K562 (cell line): ENCODE measurements around the gene MYCBPAP. TPM values are rescaled to one million over a fixed set of nuclear protein-coding genes. Genes with fewer than 3 reads are reported as not detected.

Experiments used
- ATAC-seq: fragments of 200-7000 bp; cut with Tn5 transposase; 3 replicates; pipeline ENCODE4 v1.9.1; 2020; ENCODE audit warnings: moderate library complexity
- BruUV-seq: library from RNA; stranded (reverse); fragments of 400-500 nt; replicated peaks from 2 replicates; lab custom pipeline; 2021; lab: Mats Ljungman, UMichigan
- CTCF ChIA-PET: fragments of 300-600 bp; formaldehyde crosslinking; extraction: SDS; loops from one replicate; lab custom pipeline; 2021; ENCODE audit warnings: low intra/inter-chr PET ratio; lab: Yijun Ruan, JAX
- POLR2A ChIA-PET: fragments of 300-600, 350-650 bp; sonication (Branson Sonifier 250); formaldehyde crosslinking; extraction: SDS; loops from one replicate; lab custom pipeline; 2021; ENCODE audit warnings: antibody characterized with exemption, inconsistent platforms; lab: Yijun Ruan, JAX
- DNase-seq, 4 experiments: peaks; one replicate each; pipeline versions ENCODE4 v3.0.0 to v3.0.0-alpha.2; 2011 to 2018; ENCODE audit warnings: low spot score in 3 of 4, mixed read lengths in 3 of 4; ENCODE audit errors: extremely low read depth in 1 of 4
- FAIRE-seq: peaks from 2 replicates; lab custom pipeline; 2011; peaks lifted over from hg19 to GRCh38; lab: Jason Lieb, UNC
- H2AFZ ChIP-seq: 2 replicates; pipeline ENCODE4 v1.6.0; 2011; ENCODE audit warnings: low read depth, low read length, control low read depth, inconsistent platforms
- H3K27ac ChIP-seq: fragments of 200-600 bp; 3 replicates; pipeline ENCODE4 v1.8.0; 2011; ENCODE audit warnings: low read depth, mild to moderate bottlenecking, control low read depth, inconsistent platforms, low read length, moderate library complexity, mixed read lengths; ENCODE audit errors: extremely low read depth
- H3K27me3 ChIP-seq, 2 experiments: fragments of 300-600 bp in 1 of 2; 2 replicates in 1 of 2; 3 replicates in 1 of 2; pipeline versions ENCODE4 v1.6.0 to v1.8.0; 2011; ENCODE audit warnings: inconsistent platforms in 2 of 2, low read length in 2 of 2, mild to moderate bottlenecking in 1 of 2, mixed read lengths in 1 of 2, moderate library complexity in 1 of 2; ENCODE audit not compliant: control insufficient read depth in 2 of 2, insufficient read depth in 2 of 2
- H3K36me3 ChIP-seq: fragments of 300-600 bp; 3 replicates; pipeline ENCODE4 v1.8.0; 2011; ENCODE audit warnings: mild to moderate bottlenecking, low read length, inconsistent platforms; ENCODE audit not compliant: control insufficient read depth, insufficient read depth
- H3K4me1 ChIP-seq, 2 experiments: fragments of 200-600 bp in 1 of 2; replicated peaks in 1 of 2; 2 replicates in 1 of 2; 3 replicates in 1 of 2; pipeline versions ENCODE4 v1.5.1 to v1.8.0; 2011; ENCODE audit warnings: inconsistent platforms in 2 of 2, low read length in 2 of 2, mild to moderate bottlenecking in 1 of 2, mixed read lengths in 1 of 2, moderate library complexity in 1 of 2; ENCODE audit not compliant: control insufficient read depth in 2 of 2, insufficient read depth in 2 of 2
- H3K4me2 ChIP-seq: 2 replicates; pipeline ENCODE4 v1.6.1; 2011; ENCODE audit warnings: low read length, control low read depth, inconsistent platforms, mixed read lengths; ENCODE audit not compliant: insufficient read depth
- H3K4me3 ChIP-seq: fragments of 200-600 bp; sonication (generic), shearing (Covaris generic); 2 replicates; pipeline ENCODE4 v1.5.1; 2016; ENCODE audit warnings: control low read depth, inconsistent platforms
- H3K79me2 ChIP-seq: fragments of 200-600 bp; 3 replicates; pipeline ENCODE4 v1.8.0; 2011; ENCODE audit warnings: low read length, inconsistent platforms; ENCODE audit not compliant: control insufficient read depth, insufficient read depth
- H3K9ac ChIP-seq, 2 experiments: 2 replicates each; pipeline versions ENCODE4 v1.6.0 to v1.6.1; 2011; ENCODE audit warnings: low read depth in 2 of 2, low read length in 2 of 2, control low read depth in 1 of 2, inconsistent platforms in 1 of 2, mild to moderate bottlenecking in 1 of 2, mixed read lengths in 1 of 2; ENCODE audit not compliant: insufficient read depth in 1 of 2
- H3K9me1 ChIP-seq: one replicate; pipeline ENCODE4 v1.6.0; 2011; ENCODE audit warnings: inconsistent platforms, mild to moderate bottlenecking, low read length, moderate library complexity; ENCODE audit not compliant: control insufficient read depth, insufficient read depth
- H3K9me3 ChIP-seq: replicated peaks from 2 replicates; pipeline ENCODE4 v1.5.1; 2011; ENCODE audit warnings: low read depth, low read length, inconsistent platforms; ENCODE audit not compliant: control insufficient read depth, insufficient read depth
- H4K20me1 ChIP-seq: replicated peaks from 2 replicates; pipeline ENCODE4 v1.6.1; 2011; ENCODE audit warnings: low read length, inconsistent platforms, mixed read lengths; ENCODE audit not compliant: control insufficient read depth, insufficient read depth
- BRCA1 ChIP-seq, 2 experiments: fragments of 450-650 bp in 1 of 2; sonication (generic) in 1 of 2; formaldehyde crosslinking in 1 of 2; IDR thresholded peaks; 2 replicates each; pipeline versions ENCODE4 v1.5.0 to v1.6.1; 2017 to 2020; ENCODE audit warnings: mild to moderate bottlenecking in 1 of 2, missing genetic modification reagents in 1 of 2
- NR2C1 ChIP-seq, 2 experiments: fragments of 450-650 bp; IDR thresholded peaks; 2 replicates each; pipeline ENCODE4 v1.6.1; 2017; ENCODE audit warnings: mild to moderate bottlenecking in 2 of 2, antibody characterized with exemption in 1 of 2, inconsistent platforms in 1 of 2, missing compliant biosample characterization in 1 of 2, missing genetic modification characterization in 1 of 2
- WGBS: fragments of 100-300 bp; shearing (Covaris generic); methylation state at CpG from one replicate; pipeline ENCODE4 v1.1.6; 2016; ENCODE audit warnings: low coverage, mixed read lengths; ENCODE audit not compliant: insufficient coverage; ENCODE audit errors: missing lambda C conversion rate; 5-methylcytosine and 5-hydroxymethylcytosine counted together
- in situ Hi-C: fragments of 300-500 bp; cut with MboI; formaldehyde crosslinking; loops from 4 replicates; pipeline ENCODE4 v1.15.0; 2018; ENCODE audit warnings: inconsistent platforms, mixed read lengths
- intact Hi-C: fragments of 100-400 bp; cut with micrococcal nuclease; formaldehyde crosslinking; loops from 2 replicates; pipeline ENCODE4 v1.14.2; 2022
- polyA plus RNA-seq, 8 experiments: library from polyadenylated mRNA; depleted of rRNA in 4 of 8; stranded (reverse) in 5 of 8; unstranded in 3 of 8; fragments of >200 nt; fragmentation: Nextera tagmentation in 2 of 8; fragmentation: Illumina TruSeq in 1 of 8; extraction: Ambion mirVana in 2 of 8; extraction: Trizol in 1 of 8; gene quantifications; 2 replicates each; pipeline versions ENCODE4 v1.2.1 to v1.2.3, GENCODE V29; 2011 to 2014; ENCODE audit warnings: inconsistent platforms in 1 of 8, missing spikeins in 1 of 8
- total RNA-seq, 7 experiments: library from RNA; depleted of rRNA in 6 of 7; stranded (reverse); fragments of >200 nt in 6 of 7; fragmentation: Illumina TruSeq in 2 of 7; extraction: Trizol in 2 of 7; gene quantifications; 2 replicates each; pipeline versions ENCODE4 v1.2.1 to v1.2.3, GENCODE V29; 2011 to 2021; ENCODE audit warnings: low replicate concordance in 1 of 7
- TF ChIP-seq, protein P1 (sequence below): sonication (generic); formaldehyde crosslinking; IDR thresholded peaks from 2 replicates; pipeline ENCODE4 v1.8.0; 2022; ENCODE audit warnings: mild to moderate bottlenecking, low read depth, missing genetic modification reagents
- TF ChIP-seq, protein P2 (sequence below): fragments of 450-650 bp; IDR thresholded peaks from 2 replicates; pipeline ENCODE4 v1.6.1; 2018; ENCODE audit not compliant: partially characterized antibody

MYCBPAP gene
- total and polyA plus RNA-seq, 9 of the 15 experiments (the other 6 are each of a cell fraction or from before 2014, with no cell fraction given): not detected

- peak overlapping the region; percentile 92 to 94; a peak in 3 of 4 replicates for H3K9ac ChIP-seq
- TF ChIP-seq, protein P1, sequence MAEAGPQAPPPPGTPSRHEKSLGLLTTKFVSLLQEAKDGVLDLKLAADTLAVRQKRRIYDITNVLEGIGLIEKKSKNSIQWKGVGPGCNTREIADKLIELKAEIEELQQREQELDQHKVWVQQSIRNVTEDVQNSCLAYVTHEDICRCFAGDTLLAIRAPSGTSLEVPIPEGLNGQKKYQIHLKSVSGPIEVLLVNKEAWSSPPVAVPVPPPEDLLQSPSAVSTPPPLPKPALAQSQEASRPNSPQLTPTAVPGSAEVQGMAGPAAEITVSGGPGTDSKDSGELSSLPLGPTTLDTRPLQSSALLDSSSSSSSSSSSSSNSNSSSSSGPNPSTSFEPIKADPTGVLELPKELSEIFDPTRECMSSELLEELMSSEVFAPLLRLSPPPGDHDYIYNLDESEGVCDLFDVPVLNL (CRISPR knock-in tag): no peak
- TF ChIP-seq BRCA1 (IDR thresholded peaks at IDR 0.05) (no peak), BRCA1 (CRISPR knock-in tag; IDR thresholded peaks at IDR 0.05) (no peak), NR2C1 (IDR thresholded peaks at IDR 0.05) (no peak), NR2C1 (tag; IDR thresholded peaks at IDR 0.05) (no peak)
- TF ChIP-seq, protein P2, sequence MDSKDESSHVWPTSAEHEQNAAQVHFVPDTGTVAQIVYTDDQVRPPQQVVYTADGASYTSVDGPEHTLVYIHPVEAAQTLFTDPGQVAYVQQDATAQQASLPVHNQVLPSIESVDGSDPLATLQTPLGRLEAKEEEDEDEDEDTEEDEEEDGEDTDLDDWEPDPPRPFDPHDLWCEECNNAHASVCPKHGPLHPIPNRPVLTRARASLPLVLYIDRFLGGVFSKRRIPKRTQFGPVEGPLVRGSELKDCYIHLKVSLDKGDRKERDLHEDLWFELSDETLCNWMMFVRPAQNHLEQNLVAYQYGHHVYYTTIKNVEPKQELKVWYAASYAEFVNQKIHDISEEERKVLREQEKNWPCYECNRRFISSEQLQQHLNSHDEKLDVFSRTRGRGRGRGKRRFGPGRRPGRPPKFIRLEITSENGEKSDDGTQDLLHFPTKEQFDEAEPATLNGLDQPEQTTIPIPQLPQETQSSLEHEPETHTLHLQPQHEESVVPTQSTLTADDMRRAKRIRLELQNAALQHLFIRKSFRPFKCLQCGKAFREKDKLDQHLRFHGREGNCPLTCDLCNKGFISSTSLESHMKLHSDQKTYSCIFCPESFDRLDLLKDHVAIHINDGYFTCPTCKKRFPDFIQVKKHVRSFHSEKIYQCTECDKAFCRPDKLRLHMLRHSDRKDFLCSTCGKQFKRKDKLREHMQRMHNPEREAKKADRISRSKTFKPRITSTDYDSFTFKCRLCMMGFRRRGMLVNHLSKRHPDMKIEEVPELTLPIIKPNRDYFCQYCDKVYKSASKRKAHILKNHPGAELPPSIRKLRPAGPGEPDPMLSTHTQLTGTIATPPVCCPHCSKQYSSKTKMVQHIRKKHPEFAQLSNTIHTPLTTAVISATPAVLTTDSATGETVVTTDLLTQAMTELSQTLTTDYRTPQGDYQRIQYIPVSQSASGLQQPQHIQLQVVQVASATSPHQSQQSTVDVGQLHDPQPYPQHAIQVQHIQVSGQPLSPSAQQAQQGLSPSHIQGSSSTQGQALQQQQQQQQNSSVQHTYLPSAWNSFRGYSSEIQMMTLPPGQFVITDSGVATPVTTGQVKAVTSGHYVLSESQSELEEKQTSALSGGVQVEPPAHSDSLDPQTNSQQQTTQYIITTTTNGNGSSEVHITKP: peak; percentile 41
- TF ChIP-seq, all 486 proteins: peak for 1
- DNase-seq (peak in 1 of 4 experiments; percentile 23), ATAC-seq (no peak), FAIRE-seq (no peak)
- TSS peak; percentile 83 for BruUV-seq
- Histone ChIP-seq H3K27ac (peak overlapping the region; percentile 90), H4K20me1 (no peaks in the 10 kb centered on the region), H3K36me3 (peaks cover 28% of the 10 kb centered on the region), H3K79me2 (peaks cover 18% of the 10 kb centered on the region), H3K4me2 (peak overlapping the region; percentile 96), H2AFZ (peak overlapping the region; percentile 91), H3K4me3 (peak overlapping the region; percentile 80), H3K9me1 (no peaks in the 10 kb centered on the region), H3K9me3 (no peaks in the 10 kb centered on the region), H3K4me1 (peaks cover 11 to 34% of the 10 kb centered on the region in 2 experiments; a peak in 4 of 5 replicates), H3K27me3 (peaks cover 4 to 13% of the 10 kb centered on the region in 2 experiments; a peak in 2 of 5 replicates)
- POLR2A ChIA-PET: interaction anchor here (0.6 kb wide), 1 partner anchor 454 kb away, joined by 3 read pairs; no protein-coding TSS in a partner anchor
- intact Hi-C loops: loop anchor here (2.0 to 10.0 kb wide), 4 partner anchors 51 to 269 kb away; partner anchors contain the start of genes ACSF2 and LRRC59
- in situ Hi-C loops: no loop called here
- 81% methylated on average over 7 of the region's 7 CpGs for WGBS
- CTCF ChIA-PET: interaction anchor here (0.7 to 2.2 kb wide), 4 partner anchors 81 to 278 kb away, joined by 3 to 11 read pairs (median 8); partner anchors contain the start of genes COL1A1 and LRRC59
Observed at GRCh38 chr17:50477976-50478375, 30.3 kb upstream of the MYCBPAP start.
